GM10266 (cell line): Measurements from ENCODE around the gene HOMER1.

Experiments used
- DNase-seq: peaks from one replicate; pipeline ENCODE4 v3.0.0; 2012; ENCODE audit errors: extremely low spot score
- TF ChIP-seq, protein P1 (sequence below): IDR thresholded peaks from 2 replicates; pipeline ENCODE4 v1.5.1; 2012; ENCODE audit warnings: mild to moderate bottlenecking, low read depth; ENCODE audit not compliant: control insufficient read depth, insufficient read depth; ENCODE audit errors: missing control alignments

Gene HOMER1, protein sequence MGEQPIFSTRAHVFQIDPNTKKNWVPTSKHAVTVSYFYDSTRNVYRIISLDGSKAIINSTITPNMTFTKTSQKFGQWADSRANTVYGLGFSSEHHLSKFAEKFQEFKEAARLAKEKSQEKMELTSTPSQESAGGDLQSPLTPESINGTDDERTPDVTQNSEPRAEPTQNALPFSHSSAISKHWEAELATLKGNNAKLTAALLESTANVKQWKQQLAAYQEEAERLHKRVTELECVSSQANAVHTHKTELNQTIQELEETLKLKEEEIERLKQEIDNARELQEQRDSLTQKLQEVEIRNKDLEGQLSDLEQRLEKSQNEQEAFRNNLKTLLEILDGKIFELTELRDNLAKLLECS

DNA sequence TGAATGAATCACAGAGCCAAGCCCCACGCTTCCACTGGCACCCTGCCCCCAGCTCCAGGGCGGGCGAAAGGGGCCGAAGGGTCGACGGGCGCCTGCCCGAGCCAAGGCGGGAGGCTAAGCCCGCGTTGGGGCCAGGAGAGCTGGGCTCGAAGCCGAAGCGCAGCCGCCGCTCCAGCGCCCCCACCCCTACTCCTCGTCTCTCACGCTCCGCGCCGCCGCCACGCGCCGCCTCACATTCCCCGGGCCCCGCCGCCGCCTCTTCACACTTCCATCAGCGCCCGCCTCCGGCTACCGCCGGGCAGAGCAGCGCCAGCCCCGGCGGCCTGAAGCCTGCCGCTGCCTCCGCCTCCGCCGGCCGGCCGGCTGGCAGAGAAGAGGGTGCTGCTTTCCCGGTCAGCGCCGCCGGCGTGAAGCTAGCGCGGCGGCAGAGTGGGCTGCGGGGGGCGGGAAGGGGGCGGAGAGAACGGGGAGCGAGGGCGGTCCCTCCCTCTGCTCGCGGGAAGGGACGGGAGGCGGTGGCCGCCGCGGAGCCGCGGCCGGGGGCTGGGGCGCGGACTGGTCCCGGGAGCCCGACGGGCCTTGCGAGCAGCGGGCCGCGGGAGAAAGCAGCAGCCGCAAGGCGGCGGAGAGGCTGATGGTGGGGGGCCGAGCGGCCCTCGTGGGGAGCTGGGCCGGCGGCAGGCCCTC lies at the start of gene HOMER1:
HOMER1 (minus strand) TSS at position 431 of the 687 bp plus-strand sequence. CDS start 1,360 bp downstream, outside the sequence.
- DNase-seq, result peak; percentile 88
- TF ChIP-seq, protein P1, sequence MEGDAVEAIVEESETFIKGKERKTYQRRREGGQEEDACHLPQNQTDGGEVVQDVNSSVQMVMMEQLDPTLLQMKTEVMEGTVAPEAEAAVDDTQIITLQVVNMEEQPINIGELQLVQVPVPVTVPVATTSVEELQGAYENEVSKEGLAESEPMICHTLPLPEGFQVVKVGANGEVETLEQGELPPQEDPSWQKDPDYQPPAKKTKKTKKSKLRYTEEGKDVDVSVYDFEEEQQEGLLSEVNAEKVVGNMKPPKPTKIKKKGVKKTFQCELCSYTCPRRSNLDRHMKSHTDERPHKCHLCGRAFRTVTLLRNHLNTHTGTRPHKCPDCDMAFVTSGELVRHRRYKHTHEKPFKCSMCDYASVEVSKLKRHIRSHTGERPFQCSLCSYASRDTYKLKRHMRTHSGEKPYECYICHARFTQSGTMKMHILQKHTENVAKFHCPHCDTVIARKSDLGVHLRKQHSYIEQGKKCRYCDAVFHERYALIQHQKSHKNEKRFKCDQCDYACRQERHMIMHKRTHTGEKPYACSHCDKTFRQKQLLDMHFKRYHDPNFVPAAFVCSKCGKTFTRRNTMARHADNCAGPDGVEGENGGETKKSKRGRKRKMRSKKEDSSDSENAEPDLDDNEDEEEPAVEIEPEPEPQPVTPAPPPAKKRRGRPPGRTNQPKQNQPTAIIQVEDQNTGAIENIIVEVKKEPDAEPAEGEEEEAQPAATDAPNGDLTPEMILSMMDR, result no peak

DNA sequence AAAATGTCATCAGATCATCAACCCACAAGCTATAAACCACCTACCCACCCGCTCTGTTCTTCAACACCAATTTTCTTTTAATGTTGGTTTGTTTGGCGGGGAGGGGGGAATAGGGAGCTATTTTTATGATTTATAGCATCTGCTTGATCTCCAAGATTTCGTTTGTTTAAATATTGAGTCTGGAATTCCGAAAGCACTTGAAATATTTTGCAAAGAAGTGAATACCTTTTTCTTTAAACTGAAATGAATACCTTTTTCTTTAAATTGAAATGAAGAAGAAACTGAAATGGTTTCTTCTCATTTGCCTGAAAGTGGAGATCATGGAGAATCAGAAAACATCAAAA lies 49.3 kb upstream of the HOMER1 start:
- TF ChIP-seq, protein P1, result no peak
- DNase-seq, result no peak

DNA sequence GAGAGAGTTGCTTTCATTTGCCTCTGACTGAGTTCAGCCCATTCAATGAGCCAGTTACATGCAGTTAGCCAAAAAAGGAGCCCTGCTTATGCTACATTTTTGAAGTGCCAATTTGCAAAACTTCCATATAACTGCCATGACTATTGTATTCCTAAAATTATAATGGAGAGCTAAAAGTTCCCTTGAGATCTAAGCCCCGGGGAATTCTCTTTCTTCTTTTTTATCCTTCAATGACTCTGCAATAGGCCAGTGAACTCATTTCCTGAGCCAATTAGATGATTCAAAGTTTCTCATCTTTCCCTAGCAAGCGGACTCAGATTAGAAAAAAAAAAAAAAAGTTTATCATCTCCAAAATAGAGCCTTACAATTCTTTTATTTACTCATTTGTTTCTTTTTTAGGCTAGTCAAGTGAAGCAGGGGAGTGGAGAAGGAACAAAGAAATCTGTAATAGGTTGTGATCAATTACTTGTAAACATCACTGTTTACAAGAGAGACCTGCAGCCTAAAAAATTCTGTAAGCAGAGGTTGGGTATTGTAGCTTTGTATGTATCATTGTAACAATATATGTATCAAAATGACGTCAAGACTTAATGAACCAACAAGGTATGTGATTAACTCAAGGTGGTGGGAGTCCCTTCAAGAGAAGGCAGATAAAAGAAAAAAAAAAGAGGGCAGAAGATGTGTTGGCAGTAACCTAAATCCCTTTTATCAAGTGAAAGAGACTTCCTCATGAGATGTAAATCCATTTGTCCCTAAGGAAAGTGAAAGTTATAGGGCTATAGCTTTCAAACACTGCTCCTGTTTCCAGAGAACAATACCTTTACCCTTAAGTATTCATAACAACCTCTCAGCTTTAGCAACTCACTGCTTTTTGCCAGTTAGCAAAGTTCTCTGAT lies 48.7 kb upstream of the HOMER1 start:
- no peak for DNase-seq
- TF ChIP-seq, protein P1, result no peak

DNA sequence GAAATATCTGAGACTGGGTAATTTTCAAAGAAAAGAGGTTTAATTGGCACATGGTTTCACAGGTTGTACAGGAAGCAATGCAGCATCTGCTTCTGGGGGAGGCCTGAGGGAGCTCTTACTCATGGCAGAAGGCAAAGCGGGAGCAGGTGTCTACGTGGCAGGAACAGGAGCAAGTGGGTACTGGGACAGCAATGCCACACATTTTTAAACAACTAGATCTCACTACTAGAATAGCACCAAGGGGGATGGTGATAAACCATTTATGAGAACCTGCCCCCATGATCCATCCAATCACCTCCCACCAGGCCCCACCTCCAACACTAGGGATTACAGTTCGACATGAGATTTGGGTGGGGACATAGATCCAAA lies 47.6 kb upstream of the HOMER1 start:
- no peak for DNase-seq
- TF ChIP-seq, protein P1, result no peak

DNA sequence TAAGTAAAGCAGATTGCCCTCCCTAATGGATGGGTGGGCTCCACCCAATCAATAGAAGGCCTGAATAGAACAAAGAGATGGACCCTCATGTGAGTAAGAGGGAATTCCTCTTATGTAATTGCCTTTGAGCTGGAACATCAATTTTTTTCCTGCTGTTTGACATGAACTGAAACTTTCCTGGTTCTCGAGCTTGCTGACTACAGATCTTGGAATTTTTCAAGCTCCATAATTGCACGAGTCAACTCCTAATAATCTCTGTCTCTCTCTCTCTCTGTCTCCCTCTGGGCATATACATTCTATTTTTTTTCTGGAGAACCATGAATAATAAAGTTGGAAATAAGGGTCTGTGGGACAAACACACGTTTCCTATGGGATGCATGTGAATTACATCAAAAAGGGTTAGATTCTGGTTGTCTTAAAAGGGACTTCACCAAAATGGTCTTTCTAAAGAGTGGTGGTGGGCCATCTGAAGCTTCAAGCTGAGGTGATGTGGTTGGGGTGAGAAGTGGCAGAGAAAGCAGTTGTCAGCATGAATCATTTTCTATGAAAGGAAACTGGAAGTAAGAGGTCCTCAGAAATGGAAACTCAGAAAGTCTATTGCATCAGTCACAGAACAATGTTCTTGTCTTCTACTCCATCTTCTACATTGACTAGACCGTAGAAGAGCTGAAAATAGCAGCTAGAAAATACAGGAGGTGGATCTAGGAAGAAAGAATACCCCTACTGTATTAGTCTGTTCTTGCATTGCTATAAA lies 47.0 kb upstream of the HOMER1 start:
- TF ChIP-seq, protein P1, result no peak
- DNase-seq, result peak; percentile 71

DNA sequence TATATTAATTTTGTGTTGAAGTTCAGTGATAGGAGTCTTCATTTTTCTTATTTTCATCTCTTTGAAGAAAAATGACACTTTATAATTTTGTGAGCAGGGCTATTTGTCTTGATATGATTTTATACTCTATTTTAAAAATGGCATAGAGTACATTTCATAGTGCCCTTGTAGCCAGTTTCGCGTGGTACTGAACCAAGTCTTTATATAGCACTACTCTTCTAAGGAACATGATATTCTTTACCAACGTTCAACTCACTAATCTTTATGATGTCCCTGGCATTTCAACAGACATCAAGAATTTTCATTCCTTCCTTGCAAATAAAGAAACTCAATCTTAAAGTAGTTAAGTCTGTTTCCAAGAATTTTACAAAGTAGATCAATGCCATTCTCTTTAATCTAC lies 41.5 kb upstream of the HOMER1 start:
- TF ChIP-seq, protein P1, result no peak
- DNase-seq, result no peak
